ENCODE results near the gene PTPN14. TPM values are rescaled to one million over a fixed set of nuclear protein-coding genes. Genes with fewer than 3 reads are reported as not detected.

PTPN14 gene
- total RNA-seq, 1 experiment from 2014 or later, result 37.5 TPM

DNA sequence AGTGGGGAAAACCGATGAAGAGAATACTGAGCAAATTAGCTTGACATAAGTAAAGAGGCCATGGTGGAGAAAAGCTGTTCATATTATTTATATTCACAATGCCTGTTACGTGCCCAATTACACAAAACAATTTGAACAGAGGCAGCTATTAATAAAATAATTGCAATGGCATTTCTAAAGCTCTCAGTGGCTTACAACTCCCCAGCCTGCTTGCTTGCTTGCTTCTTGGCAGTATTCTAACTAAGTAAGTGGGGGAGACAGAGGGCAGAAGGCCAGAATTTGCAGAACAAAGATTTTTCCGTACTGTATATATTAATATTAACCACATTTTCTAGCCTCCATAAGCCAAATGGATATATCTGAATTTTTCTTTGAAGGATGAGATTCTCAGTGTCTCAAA lies 12.9 kb downstream of the PTPN14 start:
- no peak for ATAC-seq
- Histone ChIP-seq H3K36me3 (ENCODE audit: control insufficient read depth in 1 of 2, insufficient read depth in 2 of 2, low read length in 2 of 2) (no peaks in the 10 kb centered on the region), H4K20me1 (ENCODE audit: insufficient read depth) (peaks cover 3% of the 10 kb centered on the region; the same call in 1 of the 2 replicates), H3K79me2 (ENCODE audit: insufficient read depth, low read length) (peaks cover 94% of the 10 kb centered on the region), H3K27ac (ENCODE audit: low read depth, low read length) (no peak overlapping the region), H3K9me3 (ENCODE audit: control insufficient read depth in 1 of 2, insufficient read depth in 1 of 2, low read depth in 1 of 2, low read length in 2 of 2) (no peaks in the 10 kb centered on the region), H3K9me2 (ENCODE audit: insufficient read depth) (no peaks in the 10 kb centered on the region; the same call in 1 of the 2 replicates), H3K4me2 (ENCODE audit: low read length) (no peak overlapping the region), H3K9ac (ENCODE audit: low read length) (no peak overlapping the region), H2AFZ (ENCODE audit: low read depth, low read length, poor library complexity, severe bottlenecking) (no peak overlapping the region), H3K27me3 (ENCODE audit: insufficient read depth, low read length) (no peaks in the 10 kb centered on the region), H3K4me3 (replicated peaks in 1 of 2; ENCODE audit: low read depth in 1 of 2, low read length in 2 of 2) (no peak overlapping the region), H3K4me1 (ENCODE audit: control insufficient read depth in 1 of 2, insufficient read depth in 2 of 2, low read length in 2 of 2) (no peaks in the 10 kb centered on the region)
- ChIA-PET CTCF (interaction anchor here (0.9 kb wide), 1 partner anchor 12 kb away, joined by 3 read pairs; no protein-coding TSS in a partner anchor), RAD21 (ENCODE audit: low non-redundant PET in 1 of 2, low total read pairs in 2 of 2, uncharacterized antibody in 2 of 2, unreplicated experiment in 2 of 2) (no interaction called here), POLR2A (no interaction called here)
- no peak for TF ChIP-seq CBX3 (IDR thresholded peaks at IDR 0.05; ENCODE audit: low read depth)
- TF ChIP-seq POLR2A (IDR thresholded peaks at IDR 0.05; ENCODE audit: borderline replicate concordance, extremely low read depth, insufficient read depth, insufficient read length), result no peak
- no peak for TF ChIP-seq ELF1 (IDR thresholded peaks at IDR 0.05; ENCODE audit: borderline replicate concordance, low read depth)
- TF ChIP-seq, protein P1, sequence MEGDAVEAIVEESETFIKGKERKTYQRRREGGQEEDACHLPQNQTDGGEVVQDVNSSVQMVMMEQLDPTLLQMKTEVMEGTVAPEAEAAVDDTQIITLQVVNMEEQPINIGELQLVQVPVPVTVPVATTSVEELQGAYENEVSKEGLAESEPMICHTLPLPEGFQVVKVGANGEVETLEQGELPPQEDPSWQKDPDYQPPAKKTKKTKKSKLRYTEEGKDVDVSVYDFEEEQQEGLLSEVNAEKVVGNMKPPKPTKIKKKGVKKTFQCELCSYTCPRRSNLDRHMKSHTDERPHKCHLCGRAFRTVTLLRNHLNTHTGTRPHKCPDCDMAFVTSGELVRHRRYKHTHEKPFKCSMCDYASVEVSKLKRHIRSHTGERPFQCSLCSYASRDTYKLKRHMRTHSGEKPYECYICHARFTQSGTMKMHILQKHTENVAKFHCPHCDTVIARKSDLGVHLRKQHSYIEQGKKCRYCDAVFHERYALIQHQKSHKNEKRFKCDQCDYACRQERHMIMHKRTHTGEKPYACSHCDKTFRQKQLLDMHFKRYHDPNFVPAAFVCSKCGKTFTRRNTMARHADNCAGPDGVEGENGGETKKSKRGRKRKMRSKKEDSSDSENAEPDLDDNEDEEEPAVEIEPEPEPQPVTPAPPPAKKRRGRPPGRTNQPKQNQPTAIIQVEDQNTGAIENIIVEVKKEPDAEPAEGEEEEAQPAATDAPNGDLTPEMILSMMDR (IDR thresholded peaks at IDR 0.05 in 2 of 3, conservative IDR thresholded peaks at IDR 0.05 in 1 of 3; ENCODE audit: borderline replicate concordance in 1 of 3, insufficient read depth in 1 of 3, low read depth in 2 of 3, low read length in 2 of 3), result no peak
- no peak for TF ChIP-seq SRF (IDR thresholded peaks at IDR 0.05; ENCODE audit: low read depth)
- TF ChIP-seq ZNF274 (IDR thresholded peaks at IDR 0.05; ENCODE audit: low read depth, low read length), result no peak
- TF ChIP-seq EZH2phosphoT487 (IDR thresholded peaks at IDR 0.05; ENCODE audit: borderline replicate concordance), result no peak
- TF ChIP-seq, protein P2, sequence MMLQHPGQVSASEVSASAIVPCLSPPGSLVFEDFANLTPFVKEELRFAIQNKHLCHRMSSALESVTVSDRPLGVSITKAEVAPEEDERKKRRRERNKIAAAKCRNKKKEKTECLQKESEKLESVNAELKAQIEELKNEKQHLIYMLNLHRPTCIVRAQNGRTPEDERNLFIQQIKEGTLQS (IDR thresholded peaks at IDR 0.05), result no peak
- TF ChIP-seq TCF7L2 (IDR thresholded peaks at IDR 0.05; ENCODE audit: borderline replicate concordance, extremely low read depth, insufficient read depth, insufficient read length), result no peak
- no peak for TF ChIP-seq YY1 (IDR thresholded peaks at IDR 0.05; ENCODE audit: extremely low read depth, insufficient replicate concordance, low read depth, low read length)
- no peak for TF ChIP-seq CEBPB (IDR thresholded peaks at IDR 0.05; ENCODE audit: low read depth)
- no peak for TF ChIP-seq ZFX (IDR thresholded peaks at IDR 0.05)
- TF ChIP-seq POLR2AphosphoS5 (IDR thresholded peaks at IDR 0.05; ENCODE audit: low read depth, low read length), result no peak
- TF ChIP-seq, protein P3, sequence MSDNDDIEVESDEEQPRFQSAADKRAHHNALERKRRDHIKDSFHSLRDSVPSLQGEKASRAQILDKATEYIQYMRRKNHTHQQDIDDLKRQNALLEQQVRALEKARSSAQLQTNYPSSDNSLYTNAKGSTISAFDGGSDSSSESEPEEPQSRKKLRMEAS (IDR thresholded peaks at IDR 0.05), result no peak
- no peak for TF ChIP-seq EGR1 (IDR thresholded peaks at IDR 0.05; ENCODE audit: low read depth)
- BruUV-seq (replicated peaks), result no TSS peak
- DNase-seq (ENCODE audit: low read depth, low spot score), result no peak
- intact Hi-C loops (cut with micrococcal nuclease), result no loop called here
